Muscle of arm (tissue), 12 donors: ENCODE measurements around the gene GLDC. TPM values are rescaled to one million over a fixed set of nuclear protein-coding genes. Genes with fewer than 3 reads are reported as not detected.

Experiments
- DNase-seq: peaks from one replicate; pipeline ENCODE4 v3.0.0-alpha.2; 2013
- polyA plus RNA-seq, 12 donors: library from polyadenylated mRNA; unstranded; fragments of 120-200 nt; gene quantifications; one replicate each; pipeline ENCODE4 v1.2.1, GENCODE V29; 2013; ENCODE audit not compliant: insufficient read length in 12 of 12

Gene GLDC
- polyA plus RNA-seq, 12 donors, result 0.39 to 1.3 (median 0.69) TPM; not detected in 2

DNA sequence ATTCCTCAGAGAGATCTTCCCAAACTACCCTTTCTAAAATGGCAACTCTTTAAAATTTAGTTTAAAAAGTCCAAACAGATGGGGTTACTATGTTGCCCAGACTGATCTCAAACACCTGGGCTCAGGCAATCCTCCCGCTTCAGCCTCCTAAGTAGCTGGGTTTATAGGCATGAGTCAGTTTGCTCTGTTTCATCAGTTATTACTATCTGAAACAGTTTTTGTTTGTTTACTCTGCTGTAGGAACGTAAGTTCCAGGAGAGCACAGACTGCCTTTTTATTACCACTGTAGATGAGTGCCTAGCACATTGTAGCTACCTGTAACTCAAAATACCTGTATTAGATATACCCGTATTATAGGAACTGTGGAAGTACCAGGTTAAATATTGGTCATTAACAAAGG lies 143.1 kb downstream of the GLDC start:
- no peak for DNase-seq

DNA sequence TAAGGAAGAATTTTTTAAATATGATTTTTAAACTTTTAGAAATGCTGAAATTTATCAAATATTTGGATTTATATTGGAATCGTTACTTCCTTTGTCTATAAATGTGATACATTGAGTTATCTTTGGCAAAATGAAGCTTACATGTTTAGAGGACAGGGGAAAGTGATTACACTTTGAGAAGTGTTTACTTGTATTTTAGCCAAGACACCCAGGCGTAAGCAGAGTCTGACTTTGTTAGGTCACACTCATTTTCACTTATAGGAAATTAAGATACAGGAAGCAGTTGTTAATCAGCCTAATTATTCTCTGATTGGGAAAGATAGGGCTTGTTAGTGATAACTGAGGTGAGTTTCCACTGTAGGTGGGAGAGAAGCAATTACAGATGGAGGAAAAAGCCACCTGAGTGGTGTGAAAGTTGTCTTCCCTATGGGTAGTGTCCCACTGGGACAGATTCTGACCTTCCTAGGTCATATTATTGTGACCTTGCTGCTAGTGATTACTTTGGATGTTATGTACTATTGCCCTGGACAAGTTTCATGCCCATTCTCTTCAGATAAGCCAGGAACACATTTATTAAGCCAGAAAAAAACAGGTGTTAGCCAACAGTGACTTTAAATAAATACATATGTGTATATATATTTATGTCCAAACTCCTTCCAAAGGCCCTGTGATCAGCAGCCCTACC lies 143.9 kb downstream of the GLDC start:
- no peak for DNase-seq

DNA sequence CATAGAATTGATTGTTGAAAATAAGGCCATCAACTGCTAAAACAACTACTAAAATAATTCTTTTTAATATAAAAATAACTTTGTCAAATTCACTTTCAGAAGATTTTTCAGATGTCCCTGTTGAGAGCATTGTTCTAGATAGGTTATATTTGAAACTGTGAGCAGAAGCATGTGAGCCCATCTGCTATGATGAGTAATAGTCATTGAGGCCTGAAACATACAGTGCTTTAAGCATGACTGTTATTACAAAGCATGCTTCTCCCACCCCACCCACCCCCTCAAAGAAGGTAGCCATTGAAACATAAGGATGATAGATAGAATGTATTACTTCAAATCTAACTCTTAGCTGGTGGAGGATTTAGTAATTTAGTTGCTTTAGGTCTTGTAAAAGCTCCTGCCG lies 146.5 kb downstream of the GLDC start:
- DNase-seq, result no peak

DNA sequence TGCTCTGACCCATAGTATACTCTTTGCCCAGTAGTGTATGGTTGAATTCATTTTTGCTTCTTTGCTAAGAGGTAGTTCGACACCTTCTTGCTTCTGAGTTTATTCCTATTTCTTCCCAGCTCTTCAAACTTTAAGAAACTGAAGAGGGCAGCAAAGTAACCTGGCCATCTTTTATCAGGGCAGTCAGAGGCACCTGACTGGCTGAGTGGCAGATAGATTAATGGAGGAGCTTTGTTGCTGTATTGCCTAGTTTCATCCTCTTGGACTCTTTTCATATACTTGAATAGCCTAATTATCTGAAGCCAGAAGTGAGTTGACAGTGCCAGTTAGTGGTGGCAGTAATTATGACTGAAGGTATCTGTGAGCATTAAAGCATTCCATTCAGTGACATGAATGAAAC lies 150.1 kb downstream of the GLDC start:
- DNase-seq, result no peak

DNA sequence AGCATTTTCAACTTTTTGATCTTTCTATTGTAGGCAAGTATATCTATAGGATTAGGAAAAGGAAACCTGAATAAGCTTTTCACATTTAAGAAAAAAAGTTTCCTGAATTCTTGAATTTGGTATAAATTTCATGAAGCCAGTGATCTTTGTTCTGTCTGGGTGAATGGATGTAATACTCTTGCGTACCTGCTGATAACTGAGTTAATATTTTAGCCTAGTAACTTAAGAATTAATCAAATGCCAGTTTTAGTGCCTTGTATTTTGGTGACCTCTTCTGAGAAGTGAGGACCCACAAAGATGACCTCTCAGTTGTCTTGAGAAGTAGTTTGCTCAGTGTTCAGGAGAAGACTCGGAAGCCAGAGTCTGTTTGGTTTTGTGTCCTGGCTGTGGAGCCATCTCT lies 154.7 kb downstream of the GLDC start:
- DNase-seq, result no peak

DNA sequence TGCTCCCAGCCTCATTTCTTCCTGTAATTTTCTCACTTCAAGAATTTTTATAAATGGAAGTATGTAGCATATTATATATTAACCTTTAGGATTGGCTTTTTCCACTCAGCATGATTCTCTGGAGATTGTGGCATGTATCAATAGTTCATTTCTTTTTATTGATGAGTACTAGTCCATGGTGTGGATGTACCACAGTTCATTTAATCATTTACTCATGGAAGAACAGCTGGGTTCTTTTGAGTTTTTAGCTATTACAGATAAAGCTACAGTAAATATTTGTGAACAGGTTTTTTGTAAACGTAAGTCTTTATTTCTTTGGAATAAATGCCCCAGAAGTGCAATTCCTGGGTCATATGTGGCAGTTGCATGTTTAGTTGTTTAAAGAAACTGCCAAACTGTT lies 156.4 kb downstream of the GLDC start:
- no peak for DNase-seq

DNA sequence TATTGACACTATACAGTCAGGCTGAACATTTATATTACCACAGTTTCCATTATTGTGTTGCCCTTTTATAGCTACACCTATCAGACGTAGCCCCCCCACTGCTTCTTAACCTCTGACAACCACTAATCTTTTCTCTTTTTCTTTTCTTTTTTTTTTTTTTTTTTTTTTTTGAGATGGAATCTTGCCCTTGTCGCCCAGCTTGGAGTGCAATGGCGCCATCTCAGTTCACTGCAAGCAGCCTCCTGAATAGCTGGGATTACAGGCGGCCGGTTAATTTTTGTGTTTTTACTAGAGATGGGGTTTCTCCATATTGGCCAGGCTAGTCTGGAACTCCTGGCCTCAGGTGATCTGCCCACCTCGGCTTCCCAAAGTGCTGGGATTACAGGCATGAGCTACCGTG lies 157.1 kb downstream of the GLDC start:
- DNase-seq, result no peak

DNA sequence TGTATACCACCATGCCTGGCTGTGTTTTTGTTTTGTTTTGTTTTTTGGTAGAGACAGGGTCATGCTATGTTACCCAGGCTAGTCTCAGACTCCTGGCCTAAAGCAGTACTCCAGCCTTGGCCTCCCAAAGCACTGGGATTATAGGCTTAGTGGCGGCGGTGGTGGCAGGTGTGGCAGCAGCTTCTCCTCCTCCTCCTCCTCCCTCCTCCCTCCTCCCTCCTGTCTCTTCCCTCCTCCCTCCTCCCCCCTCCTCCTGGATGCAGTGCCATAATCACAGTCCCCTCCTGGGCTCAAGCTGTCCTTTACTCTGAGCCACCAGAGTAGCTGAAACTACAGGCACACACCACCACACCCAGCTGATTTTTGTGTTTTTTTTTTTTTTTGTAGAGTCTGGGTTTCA lies 161.3 kb downstream of the GLDC start:
- DNase-seq, result no peak

Other genes starting within 250 kb of the GLDC start
- gene UHRF2, start 232.5 kb downstream of the GLDC start, polyA plus RNA-seq, result 100 to 1,000 TPM in 1 of 12 donors, 10 to 100 TPM in 11; 27.7 to 257 (median 39.1) TPM
- gene KDM4C, start 112.2 kb upstream of the GLDC start, polyA plus RNA-seq, result 10 to 100 TPM in 11 of 12 donors, not detected in 1; 10.7 to 32.0 (median 13.4) TPM